Heart left ventricle (tissue), 13 donors: ENCODE results near the gene CTDP1.

Experiments
- CTCF ChIP-seq, 12 donors: fragments of 200-600 bp; sonication (generic) in 4 of 12; IDR thresholded peaks; one replicate each; pipeline versions ENCODE4 v1.5.0 to v1.8.0; 2018 to 2022; ENCODE audit warnings: antibody characterized with exemption in 12 of 12, mild to moderate bottlenecking in 5 of 12
- POLR2A ChIP-seq, 2 donors: fragments of 450-650 bp; IDR thresholded peaks; one replicate each; pipeline ENCODE4 v1.6.1; 2017; ENCODE audit warnings: antibody characterized with exemption in 2 of 2, mild to moderate bottlenecking in 2 of 2, moderate library complexity in 2 of 2
- donor health status: ischemic (EF 13 %, LVEDD 7.1; RV severe dilation, severe dysfunction).
- donor health status: DM: no; HTN: yes; CAD: no.
- donor health status: DM: no; HTN: no; CAD: no.
- donor health status: ischemic (EF 25% LVEDD 6.9; RV normal size, moderate dysfunction).
- donor health status: ischemic (EF 25% LVEDD 5.7; RV mildly dilated, moderate dysfunction).
- donor health status: ischemic (EF 35%, LVEDD 5.7; RV mildly dilated, moderate dysfunction).
- donor health status: nonischemic (EF 11% LVEDD 7.7; RV severe dilation, severe dysfunction).
- donor health status: DM: yes; HTN: yes; CAD: no.
- donor health status: PGD.
- donor health status: ischemic (EF 29% LVEDD 5.4; RV normal size, mild dysfunction).
- donor health status: nonischemic (EF 23%, LVEDD 6.1; RV moderate dilation, normal function).

GRCh38 chr18:79801641-79802040, 122.0 kb downstream of the CTDP1 start:
- no peak for TF ChIP-seq CTCF (IDR thresholded peaks at IDR 0.05)
- TF ChIP-seq POLR2A (IDR thresholded peaks at IDR 0.05) = no peak
